ENCODE results near the gene FA2H.
A peak's percentile ranks its signal among the peaks of the same experiment; 100 is the strongest.
"Not testable (repeated sequence)": the region's sequence is repeated elsewhere in the genome, so short reads cannot be mapped to it uniquely, and the experiment has no call there.

FA2H gene

DNA sequence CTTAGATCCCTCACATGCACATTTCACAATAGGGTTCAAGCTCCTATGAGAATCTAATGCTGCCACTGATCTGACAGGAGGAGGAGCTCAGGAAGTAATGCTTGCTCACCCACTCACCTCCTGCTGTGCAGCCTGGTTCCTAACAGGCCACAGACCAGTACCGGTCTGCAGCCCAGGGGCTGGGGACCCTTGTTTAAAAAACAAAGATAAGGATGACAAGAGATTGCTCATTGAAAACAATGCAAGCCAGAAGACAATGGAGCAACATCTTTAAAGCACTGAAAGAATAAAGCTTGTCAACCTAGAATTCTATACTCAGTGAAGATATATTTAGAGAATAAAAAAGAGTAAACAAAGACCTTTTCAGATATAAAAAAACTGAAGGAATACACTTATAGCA is 22.8 kb upstream of the FA2H start:
- H3K4me3 ChIP-seq (ENCODE audit: low read length), result no peak overlapping the region
- TF ChIP-seq, protein P1, sequence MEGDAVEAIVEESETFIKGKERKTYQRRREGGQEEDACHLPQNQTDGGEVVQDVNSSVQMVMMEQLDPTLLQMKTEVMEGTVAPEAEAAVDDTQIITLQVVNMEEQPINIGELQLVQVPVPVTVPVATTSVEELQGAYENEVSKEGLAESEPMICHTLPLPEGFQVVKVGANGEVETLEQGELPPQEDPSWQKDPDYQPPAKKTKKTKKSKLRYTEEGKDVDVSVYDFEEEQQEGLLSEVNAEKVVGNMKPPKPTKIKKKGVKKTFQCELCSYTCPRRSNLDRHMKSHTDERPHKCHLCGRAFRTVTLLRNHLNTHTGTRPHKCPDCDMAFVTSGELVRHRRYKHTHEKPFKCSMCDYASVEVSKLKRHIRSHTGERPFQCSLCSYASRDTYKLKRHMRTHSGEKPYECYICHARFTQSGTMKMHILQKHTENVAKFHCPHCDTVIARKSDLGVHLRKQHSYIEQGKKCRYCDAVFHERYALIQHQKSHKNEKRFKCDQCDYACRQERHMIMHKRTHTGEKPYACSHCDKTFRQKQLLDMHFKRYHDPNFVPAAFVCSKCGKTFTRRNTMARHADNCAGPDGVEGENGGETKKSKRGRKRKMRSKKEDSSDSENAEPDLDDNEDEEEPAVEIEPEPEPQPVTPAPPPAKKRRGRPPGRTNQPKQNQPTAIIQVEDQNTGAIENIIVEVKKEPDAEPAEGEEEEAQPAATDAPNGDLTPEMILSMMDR (IDR thresholded peaks at IDR 0.05; ENCODE audit: insufficient read depth, low read depth, low read length, missing control alignments), result no peak
- DNase-seq (ENCODE audit: low read depth), result no peak

DNA sequence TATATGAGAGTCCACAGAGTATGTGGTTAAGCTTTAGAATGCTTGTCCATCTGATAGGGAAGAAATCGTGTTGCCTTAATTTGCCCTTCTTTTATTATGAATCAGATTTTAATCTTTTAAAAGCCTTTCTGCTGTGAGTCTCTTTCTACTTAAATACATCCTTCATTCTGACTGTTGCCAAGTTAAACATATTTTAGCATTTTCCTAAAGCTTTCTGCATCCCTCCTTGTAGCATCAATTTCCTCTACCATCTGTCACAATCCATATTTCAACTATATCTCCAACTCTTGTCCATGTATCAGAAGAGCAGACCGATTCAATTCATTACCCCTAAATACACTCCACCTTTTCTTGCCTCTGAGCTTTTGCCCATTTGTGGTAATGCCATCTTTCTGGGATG is 20.5 kb upstream of the FA2H start:
- no peak for DNase-seq (ENCODE audit: low read depth)
- H3K4me3 ChIP-seq (ENCODE audit: low read length), result no peak overlapping the region
- TF ChIP-seq, protein P1 (IDR thresholded peaks at IDR 0.05; ENCODE audit: insufficient read depth, low read depth, low read length, missing control alignments), result no peak

DNA sequence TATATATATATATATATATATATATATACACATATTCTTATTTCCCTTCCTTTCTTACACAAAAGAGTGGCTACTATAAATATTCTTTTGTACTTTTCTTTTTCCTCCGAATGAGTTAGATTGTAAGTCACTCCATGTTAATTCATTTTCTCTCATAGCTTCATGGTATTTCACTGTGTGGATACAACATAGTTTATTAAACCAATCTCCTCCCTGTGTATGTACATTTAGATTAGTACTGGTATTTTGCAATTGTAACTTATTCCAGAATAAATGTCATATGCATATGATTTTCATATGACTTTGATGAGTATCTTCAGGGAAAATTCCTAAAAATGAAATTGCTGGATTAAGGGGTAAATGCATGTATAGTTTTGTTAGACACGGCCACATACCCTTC is 20.0 kb upstream of the FA2H start:
- no peak for DNase-seq (ENCODE audit: low read depth)
- no peak overlapping the region for H3K4me3 ChIP-seq (ENCODE audit: low read length)
- TF ChIP-seq, protein P1 (IDR thresholded peaks at IDR 0.05; ENCODE audit: insufficient read depth, low read depth, low read length, missing control alignments), result no peak

DNA sequence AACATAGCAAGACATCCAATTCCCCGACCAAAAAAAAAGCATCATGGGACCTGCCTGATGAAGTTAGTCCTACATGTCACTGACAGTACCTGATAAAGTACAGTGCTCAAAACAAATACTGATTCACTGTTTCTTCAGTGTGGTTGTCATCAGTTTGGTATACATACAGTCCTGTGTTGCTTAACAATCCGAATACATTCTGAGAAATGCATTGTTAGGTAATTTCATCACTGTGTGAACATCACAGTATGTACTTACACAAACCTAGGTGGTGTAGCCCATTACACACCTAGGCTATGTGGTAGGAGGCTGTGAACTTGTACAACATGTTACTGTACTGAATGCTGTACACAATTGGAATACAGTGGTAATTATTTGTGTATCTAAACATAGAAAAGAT is 19.0 kb upstream of the FA2H start:
- DNase-seq (ENCODE audit: low read depth), result peak; percentile 76
- H3K4me3 ChIP-seq (ENCODE audit: low read length), result no peak overlapping the region
- TF ChIP-seq, protein P1 (IDR thresholded peaks at IDR 0.05; ENCODE audit: insufficient read depth, low read depth, low read length, missing control alignments), result no peak

DNA sequence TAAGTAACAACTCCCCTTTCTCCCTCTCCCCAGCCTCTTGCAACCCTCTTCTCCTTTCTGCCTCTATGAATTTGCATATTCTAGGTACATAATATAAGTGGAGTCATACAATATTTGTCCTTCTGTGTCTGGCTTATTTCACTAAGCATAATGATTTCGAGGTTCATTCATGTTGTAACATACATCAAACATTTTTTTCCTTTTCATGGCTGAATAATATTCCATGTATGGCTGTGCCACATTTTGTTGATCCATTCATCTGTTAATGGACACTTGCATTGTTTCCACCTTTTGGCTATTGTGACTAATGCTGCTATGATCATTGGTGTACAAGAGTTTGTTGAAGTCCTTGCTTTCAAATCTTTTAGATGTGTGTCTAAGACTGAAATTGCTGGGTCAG is 17.6 kb upstream of the FA2H start:
- no peak for DNase-seq (ENCODE audit: low read depth)
- TF ChIP-seq, protein P1 (IDR thresholded peaks at IDR 0.05; ENCODE audit: insufficient read depth, low read depth, low read length, missing control alignments), result no peak

DNA sequence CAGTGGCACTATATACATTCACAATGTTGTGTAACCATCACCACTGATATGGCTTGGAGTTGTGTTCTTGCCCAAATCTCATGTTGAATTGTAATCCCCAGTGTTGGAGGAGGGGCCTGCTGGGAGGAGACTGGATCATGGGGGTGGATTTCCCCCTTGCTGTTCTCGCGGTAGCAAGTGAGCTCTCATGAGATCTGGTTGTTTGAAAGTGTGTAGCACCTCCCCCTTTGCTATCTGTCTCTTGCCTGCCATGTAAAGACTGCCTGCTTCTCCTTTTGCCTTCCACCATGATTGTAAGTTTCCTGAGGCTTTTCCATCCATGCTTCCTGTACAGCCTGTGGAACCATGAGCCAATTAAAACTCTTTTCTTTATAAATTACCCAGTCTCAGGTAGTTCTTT is 17.1 kb upstream of the FA2H start:
- not testable (repeated sequence) for DNase-seq (ENCODE audit: low read depth); H3K4me3 ChIP-seq (ENCODE audit: low read length)

More for the DNA sequence above, 17.6 kb upstream of the FA2H start:
- no peak overlapping the region for H3K4me3 ChIP-seq (ENCODE audit: low read length)

DNA sequence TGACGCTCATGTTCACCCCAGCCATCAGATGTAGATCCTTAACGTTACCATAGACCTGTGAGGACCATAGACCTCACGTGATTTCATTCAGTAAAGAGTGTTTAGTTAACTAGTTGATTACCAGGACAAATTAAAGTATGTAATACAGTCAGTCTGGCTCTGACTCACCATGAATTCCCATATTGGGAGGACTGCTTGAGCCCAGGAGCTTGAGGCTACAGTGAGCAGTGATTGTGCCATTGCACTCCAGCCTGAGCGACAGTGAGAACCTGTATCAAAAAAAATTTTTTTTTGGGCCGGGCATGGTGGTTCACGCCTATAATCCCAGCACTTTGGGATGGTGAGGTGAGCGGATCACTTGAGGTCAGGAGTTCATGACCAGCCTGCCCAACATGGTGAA is 13.5 kb upstream of the FA2H start:
- no peak overlapping the region for H3K4me3 ChIP-seq (ENCODE audit: low read length)
- peak; percentile 34 for DNase-seq (ENCODE audit: low read depth)
- TF ChIP-seq, protein P1 (IDR thresholded peaks at IDR 0.05; ENCODE audit: insufficient read depth, low read depth, low read length, missing control alignments), result no peak

DNA sequence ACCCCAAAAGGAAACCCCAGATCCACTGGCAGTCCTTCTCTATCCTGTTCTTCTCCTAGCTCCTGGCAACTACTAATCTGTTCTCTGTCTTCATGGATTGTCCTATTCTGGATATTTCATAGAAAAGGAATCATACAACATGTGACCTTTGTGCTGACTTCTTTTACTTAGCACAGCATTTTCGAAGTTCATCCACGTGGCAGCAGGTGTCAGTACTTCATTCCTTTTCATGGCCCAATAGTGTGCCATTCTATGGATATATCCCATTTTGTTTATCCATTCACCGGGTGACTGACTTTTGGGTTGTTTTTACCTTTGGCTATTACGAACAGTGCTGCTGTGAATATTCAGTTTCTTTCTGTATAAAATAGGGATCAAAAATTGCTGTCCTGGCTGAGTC is 10.4 kb upstream of the FA2H start:
- no peak for DNase-seq (ENCODE audit: low read depth)
- TF ChIP-seq, protein P1 (IDR thresholded peaks at IDR 0.05; ENCODE audit: insufficient read depth, low read depth, low read length, missing control alignments), result no peak
- H3K4me3 ChIP-seq (ENCODE audit: low read length), result no peak overlapping the region
